Measurements from ENCODE around the gene ERF. TPM values are rescaled to one million over a fixed set of nuclear protein-coding genes. Genes with fewer than 3 reads are reported as not detected.

The ERF gene
- polyA plus RNA-seq, 2 of the 4 experiments (the other 2 are of a cell fraction) = 103 to 120 TPM

- TF ChIP-seq KDM1A (IDR thresholded peaks at IDR 0.05; ENCODE audit: low read depth) = no peak
- TF ChIP-seq MAX (IDR thresholded peaks at IDR 0.05) = peak; percentile 96
- no peak for TF ChIP-seq BHLHE40 (IDR thresholded peaks at IDR 0.05; ENCODE audit: low read depth, low read length)
- no peak for TF ChIP-seq HES2 (IDR thresholded peaks at IDR 0.05)
- no peak for TF ChIP-seq ZC3H11A (IDR thresholded peaks at IDR 0.05)
- 0 out of 2 replicates have a peak, but pooled peaks have one; percentile 1 for TF ChIP-seq HOXB13 (CRISPR knock-in tag; IDR thresholded peaks at IDR 0.05; ENCODE audit: low read depth)
- peak; percentile 54 to 64 for TF ChIP-seq RAD21 (conservative IDR thresholded peaks at IDR 0.05 in 1 of 2, IDR thresholded peaks at IDR 0.05 in 1 of 2)
- TF ChIP-seq EHMT2 (IDR thresholded peaks at IDR 0.05; ENCODE audit: low read depth) = no peak
- TF ChIP-seq POLR2A (IDR thresholded peaks at IDR 0.05; ENCODE audit: low read length) = peak; percentile 18; the same call in 1 of the 2 replicates
- TF ChIP-seq FOXS1 (CRISPR knock-in tag; IDR thresholded peaks at IDR 0.05) = no peak; the same call in 1 of the 2 replicates
- 0 out of 2 replicates have a peak, but pooled peaks have one; percentile 52 for TF ChIP-seq E2F6 (IDR thresholded peaks at IDR 0.05; ENCODE audit: borderline replicate concordance, low read depth)
- no peak for TF ChIP-seq NR3C1 (IDR thresholded peaks at IDR 0.05)
- no peak for TF ChIP-seq NPAS2 (CRISPR knock-in tag; IDR thresholded peaks at IDR 0.05; ENCODE audit: borderline replicate concordance)
- TF ChIP-seq TP53 (CRISPR knock-in tag; IDR thresholded peaks at IDR 0.05) = peak; percentile 84; the same call in 1 of the 2 replicates
- no peak for TF ChIP-seq REST (IDR thresholded peaks at IDR 0.05)
- no peak for TF ChIP-seq CHD4 (IDR thresholded peaks at IDR 0.05; ENCODE audit: borderline replicate concordance)
- TF ChIP-seq ZFP36 (IDR thresholded peaks at IDR 0.05; ENCODE audit: borderline replicate concordance, partially characterized antibody) = no peak
- TF ChIP-seq ZSCAN20 (CRISPR knock-in tag; IDR thresholded peaks at IDR 0.05) = no peak
- peak; percentile 52; the same call in 1 of the 3 replicates for TF ChIP-seq BCL3 (IDR thresholded peaks at IDR 0.05)
- TF ChIP-seq KDM5A (IDR thresholded peaks at IDR 0.05) = no peak
- TF ChIP-seq CHD2 (IDR thresholded peaks at IDR 0.05; ENCODE audit: low read length, partially characterized antibody) = peak; percentile 22
- 0 out of 2 replicates have a peak, but pooled peaks have one; percentile 8 for TF ChIP-seq MAZ (IDR thresholded peaks at IDR 0.05; ENCODE audit: borderline replicate concordance, low read depth, low read length)
- no peak for TF ChIP-seq CBX8 (IDR thresholded peaks at IDR 0.05)
- no peak for TF ChIP-seq CBX2 (IDR thresholded peaks at IDR 0.05; ENCODE audit: borderline replicate concordance, low read depth)
- TF ChIP-seq MAFK (IDR thresholded peaks at IDR 0.05; ENCODE audit: partially characterized antibody) = peak; percentile 2
- peak; percentile 86 for TF ChIP-seq CTCF (IDR thresholded peaks at IDR 0.05)
- TF ChIP-seq EP300 (IDR thresholded peaks at IDR 0.05) = no peak; a peak in 1 of 5 replicates
Measured at GRCh38 chr19:42244347-42245220, 10.3 kb downstream of the ERF start (continued).

Measured in A549 (cell line).